SH-SY5Y (cell line): ENCODE data around the gene RNASE8.

Experiments used
- GATA2 ChIP-seq: IDR thresholded peaks from 2 replicates; pipeline ENCODE4 v1.6.1; 2011; ENCODE audit warnings: mild to moderate bottlenecking, low read depth, low read length
- GATA3 ChIP-seq: IDR thresholded peaks from 2 replicates; pipeline ENCODE4 v1.6.1; 2011; ENCODE audit warnings: low read depth, mild to moderate bottlenecking, low read length, moderate library complexity

GRCh38 chr14:21018286-21018685 is 39.3 kb upstream of the RNASE8 start:
- no peak for TF ChIP-seq GATA2
- no peak for TF ChIP-seq GATA3
